Right lobe of liver (tissue), 6 donors: Measurements from ENCODE around the gene MED27. TPM values are rescaled to one million over a fixed set of nuclear protein-coding genes. Genes with fewer than 3 reads are reported as not detected.

Source experiments
- ATAC-seq, 4 donors: fragments of 200-7000 bp; cut with Tn5 transposase; one replicate each; pipeline ENCODE4 v1.9.1; 2020; ENCODE audit warnings: mild to moderate bottlenecking in 4 of 4, moderate library complexity in 4 of 4
- DNase-seq, 3 donors: peaks; one replicate each; pipeline ENCODE4 v3.0.0-alpha.2; 2020
- H3K27ac ChIP-seq, 3 donors: fragments of 200-600 bp; one replicate each; pipeline ENCODE4 v1.8.0; 2022
- H3K27me3 ChIP-seq, 2 donors: fragments of 200-600 bp; one replicate each; pipeline ENCODE4 v1.8.0; 2022
- H3K36me3 ChIP-seq, 4 donors: fragments of 200-600 bp; sonication (generic) in 1 of 4; one replicate each; pipeline versions ENCODE4 v1.5.1 to v1.8.0; 2017 to 2022; ENCODE audit warnings: control low read depth in 1 of 4
- H3K4me1 ChIP-seq, 4 donors: fragments of 200-600 bp; sonication (generic) in 1 of 4; one replicate each; pipeline versions ENCODE4 v1.5.1 to v1.8.0; 2017 to 2022; ENCODE audit warnings: control low read depth in 1 of 4
- H3K4me3 ChIP-seq, 3 donors: fragments of 200-600 bp; one replicate each; pipeline ENCODE4 v1.8.0; 2022
- H3K9me3 ChIP-seq, 4 donors: fragments of 200-600 bp; sonication (generic) in 1 of 4; one replicate each; pipeline versions ENCODE4 v1.5.1 to v1.8.0; 2017 to 2022; ENCODE audit warnings: control low read depth in 1 of 4
- POLR2A ChIP-seq: fragments of 450-650 bp; IDR thresholded peaks from one replicate; pipeline ENCODE4 v1.6.1; 2017; ENCODE audit warnings: antibody characterized with exemption, mild to moderate bottlenecking
- WGBS: methylation state at CpG from one replicate; pipeline ENCODE4 v1.1.6; 2018; ENCODE audit warnings: low coverage, low lambda C conversion rate; ENCODE audit not compliant: insufficient coverage; ENCODE audit errors: missing lambda C conversion rate; 5-methylcytosine and 5-hydroxymethylcytosine counted together
- intact Hi-C, 2 donors: fragments of 100-400 bp; cut with DNase I; formaldehyde crosslinking; loops; one replicate each; pipeline versions ENCODE4 v1.11.2 to v1.14.1; 2022
- total RNA-seq, 6 experiments: library from RNA; depleted of rRNA in 2 of 6; stranded (reverse); fragments of >200 nt in 2 of 6; fragmentation: NEBNext Ultra II Directional in 3 of 6; extraction: Animal tissue kit (Norgen Biotek cat#: 25700) in 3 of 6; gene quantifications; one replicate each; pipeline versions ENCODE4 v1.1.0 to v1.2.4, GENCODE V29; 2016 to 2023
- TF ChIP-seq, protein P1 (sequence below), 4 donors: fragments of 200-600 bp in 3 of 4; fragments of 450-650 bp in 1 of 4; IDR thresholded peaks; one replicate each; pipeline versions ENCODE4 v1.5.1 to v1.8.0; 2016 to 2022; ENCODE audit warnings: antibody characterized with exemption in 4 of 4, mild to moderate bottlenecking in 2 of 4
- donor health status: DM: no; HTN: yes; CAD: no.
- donor health status: DM: no; HTN: no; CAD: no.
- donor health status: DM: no; HTN: no; CAD: no.
- donor health status: DM: no; HTN: yes; CAD: no.
- donor health status: DM: no; HTN: yes; CAD: no.

The MED27 gene
- total RNA-seq, 6 experiments from 2014 or later: 4.6 to 7.3 (median 6.1) TPM

DNA sequence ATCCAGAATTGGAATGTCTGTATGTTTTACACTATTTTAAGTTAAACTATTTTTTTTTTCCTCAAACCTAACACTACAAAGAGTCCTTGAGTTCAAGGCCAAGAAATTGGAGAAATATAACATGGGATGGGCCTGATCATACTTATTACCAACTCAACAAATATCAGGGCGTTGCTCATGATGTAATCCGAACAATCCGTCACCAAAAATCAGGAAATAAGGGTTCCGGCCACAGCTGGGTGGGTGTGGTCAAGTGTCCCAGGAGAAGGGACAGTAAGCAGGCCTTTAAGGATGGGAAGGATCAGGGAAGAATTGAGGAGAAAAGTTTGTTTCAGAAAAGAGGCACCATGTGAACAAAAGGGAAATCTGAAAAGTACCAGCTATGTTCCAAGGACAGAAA lies 29.8 kb downstream of the MED27 start:
- DNase-seq: no peak
- TF ChIP-seq, protein P1, sequence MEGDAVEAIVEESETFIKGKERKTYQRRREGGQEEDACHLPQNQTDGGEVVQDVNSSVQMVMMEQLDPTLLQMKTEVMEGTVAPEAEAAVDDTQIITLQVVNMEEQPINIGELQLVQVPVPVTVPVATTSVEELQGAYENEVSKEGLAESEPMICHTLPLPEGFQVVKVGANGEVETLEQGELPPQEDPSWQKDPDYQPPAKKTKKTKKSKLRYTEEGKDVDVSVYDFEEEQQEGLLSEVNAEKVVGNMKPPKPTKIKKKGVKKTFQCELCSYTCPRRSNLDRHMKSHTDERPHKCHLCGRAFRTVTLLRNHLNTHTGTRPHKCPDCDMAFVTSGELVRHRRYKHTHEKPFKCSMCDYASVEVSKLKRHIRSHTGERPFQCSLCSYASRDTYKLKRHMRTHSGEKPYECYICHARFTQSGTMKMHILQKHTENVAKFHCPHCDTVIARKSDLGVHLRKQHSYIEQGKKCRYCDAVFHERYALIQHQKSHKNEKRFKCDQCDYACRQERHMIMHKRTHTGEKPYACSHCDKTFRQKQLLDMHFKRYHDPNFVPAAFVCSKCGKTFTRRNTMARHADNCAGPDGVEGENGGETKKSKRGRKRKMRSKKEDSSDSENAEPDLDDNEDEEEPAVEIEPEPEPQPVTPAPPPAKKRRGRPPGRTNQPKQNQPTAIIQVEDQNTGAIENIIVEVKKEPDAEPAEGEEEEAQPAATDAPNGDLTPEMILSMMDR (IDR thresholded peaks at IDR 0.05): no peak
- TF ChIP-seq POLR2A: no peak
- intact Hi-C loops: no loop called here
- H3K27ac ChIP-seq: no peak overlapping the region
- H3K27me3 ChIP-seq: no peaks in the 10 kb centered on the region
- no peaks in the 10 kb centered on the region for H3K4me1 ChIP-seq
- no peaks in the 10 kb centered on the region for H3K36me3 ChIP-seq
- no peaks in the 10 kb centered on the region for H3K9me3 ChIP-seq
- ATAC-seq: no peak
- WGBS: 68% methylated on average over 4 of the region's 4 CpGs
- no peak overlapping the region for H3K4me3 ChIP-seq

DNA sequence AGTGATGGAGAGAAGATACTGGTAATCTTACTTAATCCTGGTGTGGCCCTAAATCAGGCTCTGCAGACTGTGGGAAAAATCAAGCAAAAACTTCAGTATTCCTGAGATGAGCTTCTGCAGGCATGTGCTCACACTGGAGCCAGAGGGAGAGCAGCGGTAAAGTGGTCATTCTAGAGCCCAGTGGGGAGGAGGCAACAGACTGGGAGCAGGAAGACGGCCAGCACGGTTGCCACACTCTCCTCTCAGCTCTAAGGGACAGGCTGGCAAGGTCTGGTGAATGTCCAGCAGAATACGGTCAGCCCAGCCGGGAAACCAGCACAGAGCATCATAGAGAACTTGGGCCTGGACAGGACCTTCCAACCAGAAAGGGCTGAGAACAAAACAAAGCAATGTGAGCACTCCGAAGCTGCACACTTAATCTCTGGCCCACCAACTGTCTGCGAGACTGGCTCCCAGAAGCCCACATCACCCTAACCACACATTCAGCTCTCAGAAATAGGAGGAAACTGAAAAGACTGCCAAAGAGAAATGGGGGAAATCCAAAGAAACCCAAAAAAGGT lies 30.3 kb downstream of the MED27 start:
- TF ChIP-seq, protein P1 (IDR thresholded peaks at IDR 0.05): no peak
- TF ChIP-seq POLR2A: no peak
- ATAC-seq: no peak
- no peak for DNase-seq
- 86% methylated on average over 5 of the region's 7 CpGs for WGBS
- no peak overlapping the region for H3K4me3 ChIP-seq
- H3K27me3 ChIP-seq: no peaks in the 10 kb centered on the region
- intact Hi-C loops: no loop called here
- H3K36me3 ChIP-seq: no peaks in the 10 kb centered on the region
- H3K27ac ChIP-seq: no peak overlapping the region
- no peaks in the 10 kb centered on the region for H3K4me1 ChIP-seq
- no peaks in the 10 kb centered on the region for H3K9me3 ChIP-seq

DNA sequence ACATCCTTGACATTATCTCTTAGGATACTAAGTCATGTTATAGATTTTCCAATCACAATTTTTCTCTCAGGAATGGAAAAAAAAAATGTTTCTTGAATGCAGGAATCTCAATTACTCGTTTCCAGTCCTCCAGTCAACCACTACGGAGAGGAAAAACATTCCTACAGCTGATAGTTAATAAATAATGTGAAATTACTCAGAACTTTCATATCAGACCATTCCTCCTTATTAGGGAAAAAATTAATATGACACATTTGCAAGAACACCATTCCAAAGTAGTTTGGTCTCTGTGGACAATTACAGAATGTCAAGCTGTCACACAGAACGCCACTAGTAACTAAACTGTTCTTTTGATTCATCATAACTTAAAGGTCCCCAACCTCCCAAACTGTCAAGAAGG lies 31.5 kb downstream of the MED27 start:
- Histone ChIP-seq H3K4me3 (no peak overlapping the region), H3K36me3 (no peaks in the 10 kb centered on the region), H3K27me3 (no peaks in the 10 kb centered on the region), H3K4me1 (no peaks in the 10 kb centered on the region), H3K9me3 (no peaks in the 10 kb centered on the region), H3K27ac (no peak overlapping the region)
- no peak for TF ChIP-seq POLR2A
- TF ChIP-seq, protein P1 (IDR thresholded peaks at IDR 0.05): no peak
- intact Hi-C loops: no loop called here
- 80% methylated on average over 3 of the region's 3 CpGs for WGBS
- ATAC-seq: no peak
- no peak for DNase-seq

DNA sequence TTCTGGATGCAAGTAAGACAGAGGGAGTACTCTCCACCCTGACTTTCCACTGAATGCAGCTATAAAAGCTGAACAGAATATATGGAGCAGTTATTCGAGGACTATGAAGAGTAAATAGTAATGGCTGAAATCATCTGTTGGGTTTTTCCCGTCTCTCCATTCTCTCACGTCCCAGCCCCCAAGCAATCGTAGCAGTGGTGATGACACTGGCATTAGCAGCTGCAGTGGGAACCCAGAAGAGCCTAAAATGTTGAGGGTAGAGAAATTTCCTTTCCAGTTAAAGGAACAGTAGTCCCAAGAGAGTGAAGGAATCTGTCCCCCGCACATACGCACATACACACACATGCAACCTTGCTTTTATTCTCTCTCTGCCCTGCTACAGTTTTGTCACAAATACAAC lies 33.2 kb downstream of the MED27 start:
- no peak for ATAC-seq
- Histone ChIP-seq H3K27ac (no peak overlapping the region), H3K36me3 (peaks cover 0 to 3% (median 0%) of the 10 kb centered on the region in 4 donors), H3K4me3 (no peak overlapping the region), H3K27me3 (no peaks in the 10 kb centered on the region), H3K4me1 (no peaks in the 10 kb centered on the region), H3K9me3 (no peaks in the 10 kb centered on the region)
- DNase-seq: no peak
- TF ChIP-seq POLR2A: no peak
- TF ChIP-seq, protein P1 (IDR thresholded peaks at IDR 0.05): no peak
- 80% methylated on average over 5 of the region's 6 CpGs for WGBS
- intact Hi-C loops: no loop called here
